Measurements from ENCODE around the gene SIRPB1. TPM values are rescaled to one million over a fixed set of nuclear protein-coding genes. Genes with fewer than 3 reads are reported as not detected.
A peak's percentile ranks its signal among the peaks of the same experiment; 100 is the strongest.

SIRPB1 gene
- total RNA-seq, 1 experiment from 2014 or later = 2.4 TPM

GRCh38 chr20:1660246-1660645 is 40.4 kb upstream of the SIRPB1 start:
- POLR2A ChIA-PET = no interaction called here
- no peaks in the 10 kb centered on the region for H3K36me3 Mint-ChIP-seq (ENCODE audit: insufficient read depth, unreplicated experiment)
- no peak overlapping the region for H3K27ac Mint-ChIP-seq (ENCODE audit: low read depth, unreplicated experiment)
- H3K9me3 Mint-ChIP-seq (ENCODE audit: unreplicated experiment) = no peaks in the 10 kb centered on the region
- no TSS peak for BruUV-seq (replicated peaks)
- no peak for TF ChIP-seq CTCF (IDR thresholded peaks at IDR 0.05; ENCODE audit: unreplicated experiment)
- intact Hi-C loops (cut with micrococcal nuclease) = no loop called here
- CTCF ChIA-PET = interaction anchor here (0.5 to 1.5 kb wide), 2 partner anchors 30 to 74 kb away, joined by 3 to 4 read pairs; no protein-coding TSS in a partner anchor
- DNase-seq (ENCODE audit: unreplicated experiment) = peak; percentile 1
- H3K4me1 Mint-ChIP-seq (ENCODE audit: insufficient read depth, unreplicated experiment) = peaks cover 9% of the 10 kb centered on the region
- H3K4me3 Mint-ChIP-seq (ENCODE audit: unreplicated experiment) = no peak overlapping the region
- H3K27me3 Mint-ChIP-seq (ENCODE audit: insufficient read depth, unreplicated experiment) = peaks cover 11% of the 10 kb centered on the region

- ChIA-PET CTCF (no interaction called here), POLR2A (no interaction called here)
- Mint-ChIP-seq H3K36me3 (ENCODE audit: insufficient read depth, unreplicated experiment) (no peaks in the 10 kb centered on the region), H3K27ac (ENCODE audit: low read depth, unreplicated experiment) (no peak within 1 kb of the TSS), H3K27me3 (ENCODE audit: insufficient read depth, unreplicated experiment) (peaks cover 11% of the 10 kb centered on the region), H3K9me3 (ENCODE audit: unreplicated experiment) (no peaks in the 10 kb centered on the region), H3K4me1 (ENCODE audit: insufficient read depth, unreplicated experiment) (no peaks in the 10 kb centered on the region), H3K4me3 (ENCODE audit: unreplicated experiment) (no peak within 1 kb of the TSS)
- no TSS peak for BruUV-seq (replicated peaks)
- no peak for TF ChIP-seq CTCF (IDR thresholded peaks at IDR 0.05; ENCODE audit: unreplicated experiment)
- intact Hi-C loops (cut with micrococcal nuclease) = loop anchor here (2.0 kb wide), 1 partner anchor 15 kb away; no protein-coding TSS in a partner anchor
- DNase-seq (ENCODE audit: unreplicated experiment) = no peak
These were observed 37.9 kb upstream of the SIRPB1 start, which contains the start of gene SIRPG for GRCh38 chr20:1657556-1658334. TSS of gene SIRPG (minus strand) at chr20:1657779. CDS start at chr20:1657714, 65 bp downstream.

- H3K36me3 Mint-ChIP-seq (ENCODE audit: insufficient read depth, unreplicated experiment) = no peaks in the 10 kb centered on the region
- ChIA-PET CTCF (interaction anchor here (0.6 kb wide), 2 partner anchors 12 to 685 kb away, joined by 3 read pairs; no protein-coding TSS in a partner anchor), POLR2A (interaction anchor here (0.6 kb wide), 1 partner anchor 99 kb away, joined by 3 read pairs; the partner anchor contains the start of gene SIRPD)
- no peaks in the 10 kb centered on the region for H3K9me3 Mint-ChIP-seq (ENCODE audit: unreplicated experiment)
- H3K27ac Mint-ChIP-seq (ENCODE audit: low read depth, unreplicated experiment) = no peak overlapping the region
- intact Hi-C loops (cut with micrococcal nuclease) = no loop called here
- no peaks in the 10 kb centered on the region for H3K4me1 Mint-ChIP-seq (ENCODE audit: insufficient read depth, unreplicated experiment)
- no TSS peak for BruUV-seq (replicated peaks)
- peaks cover 11% of the 10 kb centered on the region for H3K27me3 Mint-ChIP-seq (ENCODE audit: insufficient read depth, unreplicated experiment)
- no peak for DNase-seq (ENCODE audit: unreplicated experiment)
- no peak for TF ChIP-seq CTCF (IDR thresholded peaks at IDR 0.05; ENCODE audit: unreplicated experiment)
- no peak overlapping the region for H3K4me3 Mint-ChIP-seq (ENCODE audit: unreplicated experiment)
These were observed 37.0 kb upstream of the SIRPB1 start for GRCh38 chr20:1656844-1657243.

- ChIA-PET POLR2A (no interaction called here), CTCF (interaction anchor here (0.6 kb wide), 1 partner anchor 86 kb away, joined by 3 read pairs; no protein-coding TSS in a partner anchor)
- no peak for TF ChIP-seq CTCF (IDR thresholded peaks at IDR 0.05; ENCODE audit: unreplicated experiment)
- H3K27me3 Mint-ChIP-seq (ENCODE audit: insufficient read depth, unreplicated experiment) = peaks cover 11% of the 10 kb centered on the region
- H3K4me1 Mint-ChIP-seq (ENCODE audit: insufficient read depth, unreplicated experiment) = no peaks in the 10 kb centered on the region
- no peak overlapping the region for H3K27ac Mint-ChIP-seq (ENCODE audit: low read depth, unreplicated experiment)
- no TSS peak for BruUV-seq (replicated peaks)
- DNase-seq (ENCODE audit: unreplicated experiment) = no peak
- H3K4me3 Mint-ChIP-seq (ENCODE audit: unreplicated experiment) = no peak overlapping the region
- no peaks in the 10 kb centered on the region for H3K36me3 Mint-ChIP-seq (ENCODE audit: insufficient read depth, unreplicated experiment)
- no peaks in the 10 kb centered on the region for H3K9me3 Mint-ChIP-seq (ENCODE audit: unreplicated experiment)
- intact Hi-C loops (cut with micrococcal nuclease) = no loop called here
These were observed 35.2 kb upstream of the SIRPB1 start for GRCh38 chr20:1654996-1655395.

All from MCF 10A (cell line).